Left ventricle myocardium inferior (tissue), 1 donor: ENCODE data around the gene HNRNPA0. TPM values are rescaled to one million over a fixed set of nuclear protein-coding genes. Genes with fewer than 3 reads are reported as not detected.
"Not testable (repeated sequence)": the region's sequence is repeated elsewhere in the genome, so short reads cannot be mapped to it uniquely, and the experiment has no call there.

Experiments
- DNase-seq: peaks from one replicate; pipeline ENCODE4 v3.0.0-alpha.2; 2020
- H3K27ac ChIP-seq: fragments of 200-600 bp; replicated peaks from 2 replicates; pipeline ENCODE4 v1.8.0; 2021
- H3K27me3 ChIP-seq: fragments of 200-600 bp; 2 replicates; pipeline ENCODE4 v1.8.0; 2021; ENCODE audit warnings: low read depth
- H3K36me3 ChIP-seq: fragments of 200-600 bp; 2 replicates; pipeline ENCODE4 v1.8.0; 2021
- H3K4me1 ChIP-seq: fragments of 200-600 bp; 2 replicates; pipeline ENCODE4 v1.8.0; 2021
- H3K4me3 ChIP-seq: fragments of 200-600 bp; 2 replicates; pipeline ENCODE4 v1.8.0; 2021; ENCODE audit warnings: mild to moderate bottlenecking, moderate library complexity
- H3K9me3 ChIP-seq: fragments of 200-600 bp; replicated peaks from 2 replicates; pipeline ENCODE4 v1.8.0; 2021
- intact Hi-C: fragments of 100-400 bp; cut with micrococcal nuclease; formaldehyde crosslinking; loops from one replicate; pipeline ENCODE4 v1.11.0; 2022
- total RNA-seq: library from RNA; stranded (reverse); fragmentation: NEBNext Ultra II Directional; extraction: Animal tissue kit (Norgen Biotek cat#: 25700); gene quantifications from one replicate; pipeline ENCODE4 v1.2.1, GENCODE V29; 2021
- TF ChIP-seq, protein P1 (sequence below): fragments of 200-600 bp; IDR thresholded peaks from 2 replicates; pipeline ENCODE4 v1.8.0; 2021; ENCODE audit warnings: antibody characterized with exemption, mild to moderate bottlenecking, borderline replicate concordance
- donor health status: DM: no; HTN: yes; CAD: no; lungs with severe emphysema.

HNRNPA0 gene
- total RNA-seq, 1 donor from 2014 or later, result 13.1 TPM

DNA sequence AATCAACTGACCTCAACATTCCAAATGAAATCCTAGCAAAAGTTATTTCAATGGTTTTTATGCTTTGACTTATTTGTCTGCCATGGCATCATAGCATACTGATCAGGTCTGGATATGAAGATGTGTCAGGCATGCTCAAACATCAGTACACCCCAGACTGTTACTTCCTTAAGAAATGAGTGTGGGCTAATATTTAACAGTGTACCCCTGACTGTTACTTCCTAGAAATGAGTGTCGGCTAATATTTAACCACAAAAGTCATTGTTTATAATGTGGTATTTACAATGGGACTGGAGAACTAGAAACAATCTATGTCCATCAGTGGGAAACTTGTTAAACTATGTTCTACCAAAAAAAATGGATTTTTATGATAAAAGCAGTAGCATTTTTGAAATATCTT, 38.1 kb upstream of the HNRNPA0 start:
- no peaks in the 10 kb centered on the region for H3K9me3 ChIP-seq
- H3K4me1 ChIP-seq, result peaks cover 13% of the 10 kb centered on the region
- intact Hi-C loops, result no loop called here
- no peak overlapping the region for H3K4me3 ChIP-seq
- no peaks in the 10 kb centered on the region for H3K36me3 ChIP-seq
- DNase-seq, result no peak
- H3K27me3 ChIP-seq, result no peaks in the 10 kb centered on the region
- H3K27ac ChIP-seq, result no peak overlapping the region
- TF ChIP-seq, protein P1, sequence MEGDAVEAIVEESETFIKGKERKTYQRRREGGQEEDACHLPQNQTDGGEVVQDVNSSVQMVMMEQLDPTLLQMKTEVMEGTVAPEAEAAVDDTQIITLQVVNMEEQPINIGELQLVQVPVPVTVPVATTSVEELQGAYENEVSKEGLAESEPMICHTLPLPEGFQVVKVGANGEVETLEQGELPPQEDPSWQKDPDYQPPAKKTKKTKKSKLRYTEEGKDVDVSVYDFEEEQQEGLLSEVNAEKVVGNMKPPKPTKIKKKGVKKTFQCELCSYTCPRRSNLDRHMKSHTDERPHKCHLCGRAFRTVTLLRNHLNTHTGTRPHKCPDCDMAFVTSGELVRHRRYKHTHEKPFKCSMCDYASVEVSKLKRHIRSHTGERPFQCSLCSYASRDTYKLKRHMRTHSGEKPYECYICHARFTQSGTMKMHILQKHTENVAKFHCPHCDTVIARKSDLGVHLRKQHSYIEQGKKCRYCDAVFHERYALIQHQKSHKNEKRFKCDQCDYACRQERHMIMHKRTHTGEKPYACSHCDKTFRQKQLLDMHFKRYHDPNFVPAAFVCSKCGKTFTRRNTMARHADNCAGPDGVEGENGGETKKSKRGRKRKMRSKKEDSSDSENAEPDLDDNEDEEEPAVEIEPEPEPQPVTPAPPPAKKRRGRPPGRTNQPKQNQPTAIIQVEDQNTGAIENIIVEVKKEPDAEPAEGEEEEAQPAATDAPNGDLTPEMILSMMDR, result no peak

- TF ChIP-seq, protein P1, result no peak
- Histone ChIP-seq H3K27me3 (no peaks in the 10 kb centered on the region), H3K36me3 (no peaks in the 10 kb centered on the region), H3K4me3 (no peak overlapping the region), H3K9me3 (no peaks in the 10 kb centered on the region), H3K27ac (no peak overlapping the region), H3K4me1 (peaks cover 13% of the 10 kb centered on the region)
- intact Hi-C loops, result no loop called here
- DNase-seq, result no peak
These were observed 37.6 kb upstream of the HNRNPA0 start for GRCh38 chr5:137791799-137792198.

DNA sequence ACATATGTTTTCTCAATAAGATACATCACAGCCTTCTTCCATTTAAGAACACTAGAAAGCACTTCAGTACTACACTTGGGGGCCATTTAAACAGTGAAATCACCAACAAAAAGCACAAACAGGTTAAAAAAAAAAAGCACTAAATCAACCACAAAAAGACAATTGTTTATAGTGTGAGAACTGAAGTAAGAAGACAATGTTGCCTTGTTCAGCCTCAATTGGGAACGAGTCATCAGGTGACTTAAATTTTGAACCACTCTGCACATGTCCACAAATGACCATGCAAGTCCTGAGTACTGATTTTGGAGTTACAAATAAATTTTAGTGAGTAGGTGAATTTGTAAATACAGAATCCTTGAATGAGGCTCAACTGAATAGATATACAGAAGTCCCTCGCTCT, 37.2 kb upstream of the HNRNPA0 start:
- intact Hi-C loops, result no loop called here
- no peak overlapping the region for H3K27ac ChIP-seq
- no peaks in the 10 kb centered on the region for H3K36me3 ChIP-seq
- H3K4me1 ChIP-seq, result peaks cover 11% of the 10 kb centered on the region
- no peak for DNase-seq
- TF ChIP-seq, protein P1, result no peak
- H3K4me3 ChIP-seq, result no peak overlapping the region
- H3K27me3 ChIP-seq, result no peaks in the 10 kb centered on the region
- H3K9me3 ChIP-seq, result no peaks in the 10 kb centered on the region

DNA sequence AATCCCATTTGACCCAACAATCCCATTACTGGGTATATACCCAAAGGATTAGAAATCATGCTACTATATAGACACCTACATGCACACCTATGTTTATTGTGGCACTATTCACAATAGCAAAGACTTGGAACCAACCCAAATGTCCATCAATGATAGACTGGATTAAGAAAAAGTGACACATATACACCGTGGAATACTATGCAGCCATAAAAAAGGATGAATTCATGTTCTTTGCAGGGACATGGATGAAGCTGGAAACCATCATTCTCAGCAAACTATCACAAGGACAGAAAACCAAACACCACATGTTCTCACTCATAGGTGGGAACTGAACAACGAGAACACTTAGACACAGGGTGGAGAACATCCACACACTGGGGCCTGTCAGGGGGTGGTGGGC, 34.4 kb upstream of the HNRNPA0 start:
- H3K4me3 ChIP-seq, H3K36me3 ChIP-seq, intact Hi-C loops, H3K9me3 ChIP-seq, H3K27ac ChIP-seq, H3K4me1 ChIP-seq, H3K27me3 ChIP-seq, DNase-seq: not testable (repeated sequence)

DNA sequence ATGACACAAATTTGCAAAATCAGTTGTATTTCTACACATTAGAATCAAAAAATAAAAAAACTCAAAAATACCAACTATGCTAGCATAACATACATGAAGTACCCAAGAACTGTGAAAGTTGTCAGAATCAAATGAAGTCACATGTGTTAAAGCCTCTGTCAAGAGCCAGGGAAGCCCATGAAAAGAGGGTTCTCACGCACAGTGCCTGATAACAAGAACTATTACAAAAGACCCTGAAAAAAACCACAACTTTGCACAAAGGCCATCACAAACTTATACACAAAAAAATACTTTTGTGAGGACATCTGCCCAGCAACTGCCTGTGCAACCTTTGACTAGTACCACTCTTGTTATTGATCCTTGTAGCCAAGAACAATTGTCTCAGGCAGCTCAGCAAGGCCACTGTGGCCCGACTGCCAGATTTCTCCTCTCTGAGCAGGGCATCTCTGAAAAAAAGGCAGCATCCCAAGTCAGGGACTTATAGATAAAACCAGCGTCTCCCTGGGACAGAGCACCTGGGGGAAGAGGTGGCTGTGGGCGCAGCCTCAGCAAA, 28.9 kb upstream of the HNRNPA0 start:
- no peak overlapping the region for H3K27ac ChIP-seq
- TF ChIP-seq, protein P1, result no peak
- intact Hi-C loops, result no loop called here
- peaks cover 8% of the 10 kb centered on the region for H3K9me3 ChIP-seq
- H3K4me3 ChIP-seq, result no peak overlapping the region
- H3K4me1 ChIP-seq, result peaks cover 4% of the 10 kb centered on the region
- H3K27me3 ChIP-seq, result no peaks in the 10 kb centered on the region
- H3K36me3 ChIP-seq, result no peaks in the 10 kb centered on the region
- DNase-seq, result no peak

DNA sequence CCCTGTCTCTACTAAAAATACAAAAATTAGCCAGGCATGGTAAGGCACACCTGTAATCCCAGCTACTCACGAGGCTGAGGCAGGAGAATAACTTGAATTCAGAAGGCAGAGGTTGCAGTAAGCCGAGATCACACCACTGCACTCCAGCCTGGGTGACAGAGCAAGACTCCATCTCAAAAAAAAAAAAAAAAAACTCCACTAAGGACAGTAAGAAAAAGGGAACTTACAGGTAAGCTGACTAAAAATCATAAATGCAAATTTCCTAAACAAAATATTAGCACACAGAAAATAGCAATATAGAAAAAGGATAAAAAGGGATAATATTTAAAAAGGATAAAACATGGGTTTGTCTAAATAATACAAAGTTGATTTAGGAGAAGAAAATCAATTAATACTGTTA, 27.9 kb upstream of the HNRNPA0 start:
- Histone ChIP-seq H3K4me1 (peaks cover 4% of the 10 kb centered on the region), H3K27ac (no peak overlapping the region), H3K4me3 (no peak overlapping the region), H3K27me3 (no peaks in the 10 kb centered on the region), H3K9me3 (peaks cover 8% of the 10 kb centered on the region), H3K36me3 (no peaks in the 10 kb centered on the region)
- DNase-seq, result no peak
- intact Hi-C loops, result no loop called here
- TF ChIP-seq, protein P1, result no peak
